Measurements from ENCODE around the gene OR11G2.
A peak's percentile ranks its signal among the peaks of the same experiment; 100 is the strongest.
"Not testable (repeated sequence)": the region's sequence is repeated elsewhere in the genome, so short reads cannot be mapped to it uniquely, and the experiment has no call there.

OR11G2 gene

DNA sequence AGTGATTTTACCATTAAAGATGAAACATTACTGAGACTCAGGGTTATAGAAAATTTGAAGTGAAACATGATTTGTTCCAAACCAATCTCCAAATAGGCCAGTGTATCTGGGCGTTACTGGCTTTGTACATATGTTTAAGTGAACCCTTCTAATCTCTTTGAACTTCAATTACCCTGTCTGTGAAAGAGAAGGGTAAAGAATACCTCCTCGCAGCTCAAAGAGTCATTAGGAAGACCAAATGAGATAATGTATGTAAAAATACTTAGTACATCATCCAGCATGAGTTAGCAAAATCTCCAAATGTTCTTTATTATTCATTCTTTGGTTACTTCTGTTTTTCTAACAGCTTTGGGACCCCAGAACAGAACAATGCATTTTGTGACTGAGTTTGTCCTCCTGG, 32.7 kb downstream of the OR11G2 start, which contains the start of gene OR11H6:
Gene OR11H6 (plus strand): TSS at position 301 of the 400 bp plus-strand sequence. CDS start 0 bp downstream, at position 301.
- TF ChIP-seq SUZ12 (IDR thresholded peaks at IDR 0.05; ENCODE audit: extremely low read depth, insufficient read depth, insufficient read length) (no peak), YY1 (IDR thresholded peaks at IDR 0.05; ENCODE audit: insufficient read depth, insufficient read length) (no peak), ZNF274 (IDR thresholded peaks at IDR 0.05; ENCODE audit: low read depth, low read length) (no peak)
- no peak for DNase-seq (ENCODE audit: low read depth, low spot score)
- H3K9ac ChIP-seq (ENCODE audit: insufficient read length, low read depth), result no peak within 1 kb of the TSS
- no peaks in the 10 kb centered on the region for H3K9me3 ChIP-seq (ENCODE audit: insufficient read depth, low read length)
- no peak within 1 kb of the TSS for H3K4me3 ChIP-seq (ENCODE audit: insufficient read length, low read depth)
- H3K36me3 ChIP-seq (ENCODE audit: insufficient read depth, insufficient read length, low read length), result no peaks in the 10 kb centered on the region
- no peaks in the 10 kb centered on the region for H3K4me1 ChIP-seq (ENCODE audit: insufficient read depth, insufficient read length)
- no peaks in the 10 kb centered on the region for H3K27me3 ChIP-seq (ENCODE audit: insufficient read depth, insufficient read length)

- Histone ChIP-seq H3K4me3 (ENCODE audit: insufficient read length, low read depth) (no peak within 1 kb of the TSS), H3K9me3 (ENCODE audit: insufficient read depth, low read length) (no peaks in the 10 kb centered on the region), H3K9ac (ENCODE audit: insufficient read length, low read depth) (no peak within 1 kb of the TSS), H3K4me1 (ENCODE audit: insufficient read depth, insufficient read length) (no peaks in the 10 kb centered on the region), H3K36me3 (ENCODE audit: insufficient read depth, insufficient read length, low read length) (no peaks in the 10 kb centered on the region), H3K27me3 (ENCODE audit: insufficient read depth, insufficient read length) (no peaks in the 10 kb centered on the region)
- DNase-seq (ENCODE audit: low read depth, low spot score), result no peak
- TF ChIP-seq SUZ12 (IDR thresholded peaks at IDR 0.05; ENCODE audit: extremely low read depth, insufficient read depth, insufficient read length) (no peak), ZNF274 (IDR thresholded peaks at IDR 0.05; ENCODE audit: low read depth, low read length) (no peak), YY1 (IDR thresholded peaks at IDR 0.05; ENCODE audit: insufficient read depth, insufficient read length) (no peak)
These were observed 38.0 kb downstream of the OR11G2 start, which contains the start of gene OR11H7 for GRCh38 chr14:20228681-20229080. Gene OR11H7 (plus strand): TSS chr14:20228981.

- not testable (repeated sequence) for H3K4me1 ChIP-seq (ENCODE audit: insufficient read depth, insufficient read length); DNase-seq (ENCODE audit: low read depth, low spot score); H3K27me3 ChIP-seq (ENCODE audit: insufficient read depth, insufficient read length); H3K9ac ChIP-seq (ENCODE audit: insufficient read length, low read depth); H3K36me3 ChIP-seq (ENCODE audit: insufficient read depth, insufficient read length, low read length); H3K4me3 ChIP-seq (ENCODE audit: insufficient read length, low read depth); H3K9me3 ChIP-seq (ENCODE audit: insufficient read depth, low read length)
These were observed 44.7 kb downstream of the OR11G2 start for GRCh38 chr14:20235415-20235814.

GRCh38 chr14:20247646-20248246, 57.0 kb downstream of the OR11G2 start:
- Histone ChIP-seq H3K27me3 (ENCODE audit: insufficient read depth, insufficient read length) (no peaks in the 10 kb centered on the region), H3K4me3 (ENCODE audit: insufficient read length, low read depth) (no peak overlapping the region), H3K9me3 (ENCODE audit: insufficient read depth, low read length) (no peaks in the 10 kb centered on the region), H3K9ac (ENCODE audit: insufficient read length, low read depth) (no peak overlapping the region), H3K4me1 (ENCODE audit: insufficient read depth, insufficient read length) (no peaks in the 10 kb centered on the region), H3K36me3 (ENCODE audit: insufficient read depth, insufficient read length, low read length) (no peaks in the 10 kb centered on the region)
- TF ChIP-seq SUZ12 (IDR thresholded peaks at IDR 0.05; ENCODE audit: extremely low read depth, insufficient read depth, insufficient read length) (no peak), ZNF274 (IDR thresholded peaks at IDR 0.05; ENCODE audit: low read depth, low read length) (no peak), YY1 (IDR thresholded peaks at IDR 0.05; ENCODE audit: insufficient read depth, insufficient read length) (no peak)
- DNase-seq (ENCODE audit: low read depth, low spot score), result peak; percentile 23
